WERI-Rb-1 (cell line): ENCODE data around the gene MTFMT.

Source experiments
- DNase-seq: peaks from one replicate; pipeline ENCODE4 v3.0.0-alpha.2; 2020
- H3K27ac ChIP-seq: fragments of 250-450 bp; sonication (Bioruptor Pico); 2 replicates; pipeline ENCODE4 v1.5.1; 2020; ENCODE audit warnings: mild to moderate bottlenecking, moderate library complexity
- H3K27me3 ChIP-seq: fragments of 250-450 bp; sonication (Bioruptor Pico); 2 replicates; pipeline ENCODE4 v1.5.1; 2021; ENCODE audit warnings: mild to moderate bottlenecking, low read depth, moderate library complexity; ENCODE audit not compliant: insufficient read depth, severe bottlenecking
- H3K36me3 ChIP-seq: fragments of 250-450 bp; sonication (Bioruptor Pico); 2 replicates; pipeline ENCODE4 v1.5.1; 2020; ENCODE audit warnings: mild to moderate bottlenecking, moderate library complexity
- H3K4me3 ChIP-seq: 2 replicates; pipeline ENCODE4 v1.5.1; 2011; ENCODE audit warnings: low read depth, mild to moderate bottlenecking, control low read depth, low read length
- H3K9me3 ChIP-seq: fragments of 250-450 bp; sonication (Bioruptor Pico); 2 replicates; pipeline ENCODE4 v1.5.1; 2021; ENCODE audit warnings: mild to moderate bottlenecking, moderate library complexity; ENCODE audit not compliant: severe bottlenecking
- TF ChIP-seq, protein P1 (sequence below): IDR thresholded peaks from 2 replicates; pipeline ENCODE4 v1.5.1; 2011; ENCODE audit warnings: low read depth, mild to moderate bottlenecking, control low read depth, inconsistent platforms, low read length

The MTFMT gene

DNA sequence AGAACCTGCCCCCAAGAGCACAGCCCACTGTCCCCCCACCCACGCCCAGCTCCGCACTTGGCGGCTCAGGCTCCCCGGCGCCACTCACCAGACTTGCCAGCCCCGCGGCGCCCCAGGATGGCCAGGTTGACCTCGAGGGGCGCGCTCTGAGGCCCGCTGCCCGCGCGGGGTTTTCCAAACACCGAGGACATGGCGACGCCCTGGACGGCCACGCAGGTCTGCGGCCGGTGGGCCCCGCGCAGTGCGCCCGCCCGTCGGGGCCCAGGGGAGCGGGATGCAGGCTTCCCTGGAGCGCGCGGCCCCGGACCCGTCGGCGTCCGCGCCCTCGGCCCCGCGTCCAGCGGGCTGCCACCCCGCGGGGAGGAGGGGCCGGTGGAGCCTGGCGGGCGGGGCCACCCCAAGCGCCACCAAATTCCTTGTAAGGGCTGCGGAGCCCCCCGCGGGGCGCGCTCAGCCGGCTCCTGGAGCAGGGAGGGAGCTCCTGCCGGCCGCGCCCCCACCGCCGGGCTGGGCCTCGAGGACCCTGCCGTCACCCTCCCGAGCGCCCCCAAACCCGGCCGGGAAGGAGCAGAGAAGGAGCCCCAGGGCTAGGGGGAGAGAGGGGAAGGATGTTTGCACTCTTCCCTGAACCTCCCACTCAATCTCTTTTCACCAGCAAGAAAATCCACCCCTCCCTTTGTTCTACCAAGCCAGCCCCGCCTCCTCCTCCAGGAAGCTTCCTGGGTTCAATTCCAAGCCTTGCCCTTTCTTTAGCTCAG, 38.4 kb upstream of the MTFMT start, which contains the start of gene RASL12:
RASL12 (minus strand) TSS at position 347 of the 758 bp plus-strand sequence; CDS start at position 191, 156 bp downstream.
- Histone ChIP-seq H3K36me3 (no peaks in the 10 kb centered on the region), H3K27ac (no peak within 1 kb of the TSS), H3K4me3 (no peak within 1 kb of the TSS), H3K9me3 (no peaks in the 10 kb centered on the region), H3K27me3 (no peaks in the 10 kb centered on the region)
- DNase-seq: no peak
- TF ChIP-seq, protein P1, sequence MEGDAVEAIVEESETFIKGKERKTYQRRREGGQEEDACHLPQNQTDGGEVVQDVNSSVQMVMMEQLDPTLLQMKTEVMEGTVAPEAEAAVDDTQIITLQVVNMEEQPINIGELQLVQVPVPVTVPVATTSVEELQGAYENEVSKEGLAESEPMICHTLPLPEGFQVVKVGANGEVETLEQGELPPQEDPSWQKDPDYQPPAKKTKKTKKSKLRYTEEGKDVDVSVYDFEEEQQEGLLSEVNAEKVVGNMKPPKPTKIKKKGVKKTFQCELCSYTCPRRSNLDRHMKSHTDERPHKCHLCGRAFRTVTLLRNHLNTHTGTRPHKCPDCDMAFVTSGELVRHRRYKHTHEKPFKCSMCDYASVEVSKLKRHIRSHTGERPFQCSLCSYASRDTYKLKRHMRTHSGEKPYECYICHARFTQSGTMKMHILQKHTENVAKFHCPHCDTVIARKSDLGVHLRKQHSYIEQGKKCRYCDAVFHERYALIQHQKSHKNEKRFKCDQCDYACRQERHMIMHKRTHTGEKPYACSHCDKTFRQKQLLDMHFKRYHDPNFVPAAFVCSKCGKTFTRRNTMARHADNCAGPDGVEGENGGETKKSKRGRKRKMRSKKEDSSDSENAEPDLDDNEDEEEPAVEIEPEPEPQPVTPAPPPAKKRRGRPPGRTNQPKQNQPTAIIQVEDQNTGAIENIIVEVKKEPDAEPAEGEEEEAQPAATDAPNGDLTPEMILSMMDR: no peak

DNA sequence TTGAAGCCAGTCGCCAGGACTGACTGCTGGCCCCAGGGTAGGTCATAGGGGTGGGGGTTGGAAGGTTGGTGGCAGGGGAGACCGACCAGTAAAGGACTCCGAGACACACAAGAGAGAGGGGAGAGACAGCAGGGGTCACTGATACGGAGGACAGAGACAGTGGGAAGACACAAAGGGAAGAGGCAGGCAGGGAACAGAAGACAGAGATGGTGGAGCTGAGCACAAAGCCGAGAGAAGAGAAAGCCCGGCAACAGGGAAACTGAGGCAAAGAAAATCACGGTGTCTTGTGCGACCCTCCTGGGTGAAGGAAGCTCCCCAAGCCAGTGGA, 37.8 kb upstream of the MTFMT start:
- no peak for DNase-seq
- TF ChIP-seq, protein P1: no peak
- H3K36me3 ChIP-seq: no peaks in the 10 kb centered on the region
- H3K4me3 ChIP-seq: no peak overlapping the region
- no peaks in the 10 kb centered on the region for H3K27me3 ChIP-seq
- no peaks in the 10 kb centered on the region for H3K9me3 ChIP-seq
- no peak overlapping the region for H3K27ac ChIP-seq

DNA sequence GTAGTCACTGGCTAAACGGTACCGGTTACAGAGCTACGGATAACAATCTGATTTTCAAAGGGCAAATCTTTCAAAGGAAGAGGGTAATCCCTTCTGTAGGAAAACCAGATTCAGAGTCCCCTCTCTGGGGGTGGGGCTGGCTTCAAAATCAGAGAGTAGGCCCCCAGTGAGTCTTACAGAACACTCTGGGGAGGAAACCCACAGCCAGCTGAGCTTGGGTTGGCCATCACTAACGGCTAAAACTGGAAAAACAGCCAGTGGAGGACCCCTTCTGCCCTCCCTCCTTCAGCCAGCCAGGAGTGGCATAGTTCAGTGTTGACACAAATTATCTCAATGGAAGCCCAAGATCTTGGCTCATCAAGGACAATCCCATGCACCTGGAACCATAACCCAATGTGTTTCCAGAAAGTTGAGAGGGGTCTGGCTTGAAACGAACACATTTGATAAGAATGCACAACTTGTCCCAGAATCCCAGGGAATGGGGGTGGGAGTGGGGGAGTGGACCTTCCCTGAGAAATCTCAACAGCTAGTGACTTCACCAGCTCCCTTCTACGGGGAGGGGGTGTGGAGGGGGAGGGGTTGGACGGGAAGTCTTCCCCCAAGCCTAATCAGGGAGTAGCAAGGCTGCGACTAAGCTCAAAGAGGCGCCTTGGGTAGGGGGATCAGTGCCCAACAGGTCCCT, 37.3 kb upstream of the MTFMT start:
- no peaks in the 10 kb centered on the region for H3K36me3 ChIP-seq
- H3K27ac ChIP-seq: no peak overlapping the region
- no peak for DNase-seq
- TF ChIP-seq, protein P1: no peak
- H3K4me3 ChIP-seq: no peak overlapping the region
- no peaks in the 10 kb centered on the region for H3K9me3 ChIP-seq
- H3K27me3 ChIP-seq: no peaks in the 10 kb centered on the region

DNA sequence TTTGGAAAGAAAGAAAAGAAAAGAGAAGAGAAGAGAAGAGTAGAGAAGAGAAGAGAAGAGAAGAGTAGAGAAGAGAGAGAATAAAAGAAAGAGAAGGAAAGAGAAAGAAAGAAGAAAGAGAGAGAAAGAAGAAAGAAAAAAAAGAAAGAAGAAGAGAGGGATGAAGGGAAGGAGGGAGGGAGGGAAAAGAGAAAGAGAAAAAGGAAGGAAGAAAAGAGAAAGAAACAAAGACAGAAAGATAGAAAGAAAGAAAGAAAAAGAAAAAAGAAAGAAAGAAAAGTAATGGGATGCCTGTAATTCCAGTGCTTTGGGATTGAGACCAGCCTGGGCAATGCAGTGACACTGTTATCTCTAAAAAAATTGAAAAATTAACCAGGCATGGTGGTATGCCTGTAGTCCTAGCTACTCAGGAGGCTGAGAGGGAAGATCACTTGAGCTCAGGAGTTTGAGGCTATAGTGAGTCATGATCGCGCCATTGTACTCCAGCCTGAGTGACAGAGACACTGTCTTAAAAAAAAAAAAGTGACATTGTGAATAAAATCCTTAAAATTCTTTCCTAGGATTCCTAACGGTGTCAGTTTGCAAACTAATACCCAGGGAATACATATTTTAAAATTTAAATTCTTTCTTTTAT, 36.7 kb upstream of the MTFMT start:
- DNase-seq: no peak
- Histone ChIP-seq H3K4me3 (no peak overlapping the region), H3K27me3 (no peaks in the 10 kb centered on the region), H3K9me3 (no peaks in the 10 kb centered on the region), H3K36me3 (no peaks in the 10 kb centered on the region), H3K27ac (no peak overlapping the region)
- TF ChIP-seq, protein P1: no peak

DNA sequence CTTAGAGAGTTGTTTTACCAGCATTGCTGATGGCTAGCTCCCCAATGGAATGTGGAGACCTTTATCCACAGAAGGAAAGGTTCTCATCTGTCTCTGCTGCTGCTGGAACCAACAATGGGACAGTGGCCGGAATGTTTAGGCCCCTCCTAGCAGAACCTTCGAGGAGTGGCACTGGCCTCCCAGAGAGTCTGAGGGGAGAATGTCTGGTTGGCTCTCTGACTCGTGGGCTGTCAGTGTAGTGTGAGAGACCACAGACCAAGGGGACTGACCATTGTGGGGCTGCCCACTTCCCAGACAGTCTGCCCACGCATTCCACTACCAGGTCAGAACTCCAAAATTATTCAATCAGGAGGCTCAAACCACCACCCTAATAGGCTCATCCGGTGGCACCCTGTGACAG, 33.3 kb upstream of the MTFMT start:
- no peak overlapping the region for H3K27ac ChIP-seq
- no peaks in the 10 kb centered on the region for H3K27me3 ChIP-seq
- H3K4me3 ChIP-seq: no peak overlapping the region
- H3K9me3 ChIP-seq: no peaks in the 10 kb centered on the region
- no peak for DNase-seq
- TF ChIP-seq, protein P1: no peak
- H3K36me3 ChIP-seq: no peaks in the 10 kb centered on the region
